GM12891 (cell line): ENCODE measurements around the gene FLT3.

ENCODE experiments used
- POLR2A ChIP-seq: IDR thresholded peaks from 2 replicates; pipeline ENCODE4 v1.6.1; 2011; ENCODE audit warnings: low read depth, low read length, control low read depth
- POLR2AphosphoS5 ChIP-seq: IDR thresholded peaks from 2 replicates; pipeline ENCODE4 v1.6.1; 2011; ENCODE audit warnings: low read depth, low read length, control low read depth

DNA sequence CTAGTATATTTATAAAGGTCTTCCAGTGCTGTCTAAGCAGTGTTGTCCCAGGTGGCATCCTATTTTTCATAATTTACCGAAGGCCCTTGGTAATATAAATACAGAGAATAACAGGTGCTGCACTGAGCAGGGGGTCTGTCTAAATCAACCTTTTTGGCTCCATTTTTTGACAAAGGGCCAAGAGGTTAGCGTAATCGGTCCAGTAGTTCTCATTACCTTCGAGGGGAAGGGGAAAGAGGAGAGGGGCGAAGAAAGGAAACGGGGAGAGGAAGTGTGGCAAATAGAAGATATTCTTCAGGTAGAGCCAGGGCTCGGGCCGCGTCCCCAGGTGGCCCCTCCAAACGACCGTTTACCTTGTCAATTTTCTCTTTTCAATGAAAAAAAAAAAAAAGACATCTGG lies 37.2 kb upstream of the FLT3 start:
- no peak for TF ChIP-seq POLR2A
- TF ChIP-seq POLR2AphosphoS5: no peak
